Measurements from ENCODE around the gene SMIM1.

SMIM1 gene

DNA sequence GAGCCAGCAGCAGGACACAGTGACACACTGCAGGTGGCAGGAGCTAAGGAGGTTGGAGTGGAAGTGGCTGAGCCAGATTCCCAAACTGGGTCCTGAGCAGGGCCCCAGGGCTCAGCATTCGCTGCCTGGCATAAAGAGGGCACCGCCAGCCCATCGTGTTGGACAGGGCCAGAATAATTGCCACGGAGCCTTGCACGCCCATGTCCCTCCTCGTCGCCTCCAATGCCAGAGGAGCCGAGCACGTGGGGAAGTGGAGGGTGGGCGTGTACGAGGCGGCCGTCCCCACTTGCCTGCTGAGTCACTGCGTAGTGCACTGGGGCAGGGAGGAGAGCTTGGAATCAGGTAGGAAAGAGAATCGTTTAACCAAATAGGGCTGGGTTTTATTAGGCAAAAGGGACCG lies 49.9 kb downstream of the SMIM1 start:
- DNase-seq = no peak

GRCh38 chr1:3824650-3825049 lies 52.1 kb downstream of the SMIM1 start:
- no peak for DNase-seq

- no peak for DNase-seq
These were observed 52.8 kb downstream of the SMIM1 start for GRCh38 chr1:3825356-3825755.
